HG02571 (cell line): ENCODE measurements around the gene HTR3A.
"Not testable (repeated sequence)": the region's sequence is repeated elsewhere in the genome, so short reads cannot be mapped to it uniquely, and the experiment has no call there.

ENCODE experiments used
- ATAC-seq: cut with Tn5 transposase; IDR thresholded peaks from one replicate; pipeline ENCODE4 v1.9.1; 2021; ENCODE audit warnings: mild to moderate bottlenecking, moderate library complexity; ENCODE audit not compliant: unreplicated experiment

HTR3A gene

GRCh38 chr11:113974741-113975470, at the start of gene HTR3A:
Gene HTR3A, plus strand, starts transcription at chr11:113975108. Its CDS starts 218 bp downstream, at chr11:113975326.
- no peak for ATAC-seq

- ATAC-seq, result no peak
These were observed 48.4 kb upstream of the HTR3A start for GRCh38 chr11:113926273-113927197.

GRCh38 chr11:113928311-113928710, 46.6 kb upstream of the HTR3A start:
- no peak for ATAC-seq

- no peak for ATAC-seq
These were observed 42.1 kb upstream of the HTR3A start for GRCh38 chr11:113932788-113933187.

GRCh38 chr11:113934193-113934592, 40.7 kb upstream of the HTR3A start:
- ATAC-seq, result not testable (repeated sequence)

- no peak for ATAC-seq
These were observed 40.1 kb upstream of the HTR3A start for GRCh38 chr11:113934761-113935160.

GRCh38 chr11:113935858-113936257, 39.0 kb upstream of the HTR3A start:
- ATAC-seq, result no peak

GRCh38 chr11:113937918-113938317, 37.0 kb upstream of the HTR3A start:
- ATAC-seq, result no peak

- no peak for ATAC-seq
These were observed 32.7 kb upstream of the HTR3A start for GRCh38 chr11:113942256-113942655.

- ATAC-seq, result not testable (repeated sequence)
These were observed 28.7 kb upstream of the HTR3A start for GRCh38 chr11:113946162-113946561.

- ATAC-seq, result no peak
These were observed 26.9 kb upstream of the HTR3A start for GRCh38 chr11:113947994-113948393.

- no peak for ATAC-seq
These were observed 25.0 kb upstream of the HTR3A start for GRCh38 chr11:113949891-113950290.

GRCh38 chr11:113951537-113951936, 23.4 kb upstream of the HTR3A start:
- ATAC-seq, result no peak

GRCh38 chr11:113952070-113952469, 22.8 kb upstream of the HTR3A start:
- no peak for ATAC-seq

GRCh38 chr11:113952588-113952987, 22.3 kb upstream of the HTR3A start:
- no peak for ATAC-seq

GRCh38 chr11:113954235-113954634, 20.7 kb upstream of the HTR3A start:
- ATAC-seq, result no peak

- no peak for ATAC-seq
These were observed 17.9 kb upstream of the HTR3A start for GRCh38 chr11:113956986-113957385.

- no peak for ATAC-seq
These were observed 14.1 kb upstream of the HTR3A start for GRCh38 chr11:113960702-113961330.

- no peak for ATAC-seq
These were observed 7.5 kb upstream of the HTR3A start for GRCh38 chr11:113967361-113967760.

GRCh38 chr11:113971506-113972195, 3.3 kb upstream of the HTR3A start:
- ATAC-seq, result no peak

GRCh38 chr11:113977071-113977490, 2.2 kb downstream of the HTR3A start:
- ATAC-seq, result no peak
